GM12892 (cell line): ENCODE data around the gene IP6K2.

Experiments
- DNase-seq: peaks from one replicate; pipeline ENCODE4 v3.0.0; 2011; ENCODE audit not compliant: insufficient read length
- FAIRE-seq: peaks from 2 replicates; lab custom pipeline; 2011; peaks lifted over from hg19 to GRCh38; lab: Jason Lieb, UNC
- POLR2A ChIP-seq: IDR thresholded peaks from 2 replicates; pipeline ENCODE4 v1.6.1; 2011; ENCODE audit warnings: low read depth, low read length, control low read depth
- POLR2AphosphoS5 ChIP-seq: IDR thresholded peaks from 2 replicates; pipeline ENCODE4 v1.6.1; 2011; ENCODE audit warnings: low read depth, low read length, control low read depth
- TAF1 ChIP-seq: IDR thresholded peaks from 2 replicates; pipeline ENCODE4 v1.6.1; 2011; ENCODE audit warnings: low read depth, mild to moderate bottlenecking, control low read depth, low read length, borderline replicate concordance

IP6K2 gene

DNA sequence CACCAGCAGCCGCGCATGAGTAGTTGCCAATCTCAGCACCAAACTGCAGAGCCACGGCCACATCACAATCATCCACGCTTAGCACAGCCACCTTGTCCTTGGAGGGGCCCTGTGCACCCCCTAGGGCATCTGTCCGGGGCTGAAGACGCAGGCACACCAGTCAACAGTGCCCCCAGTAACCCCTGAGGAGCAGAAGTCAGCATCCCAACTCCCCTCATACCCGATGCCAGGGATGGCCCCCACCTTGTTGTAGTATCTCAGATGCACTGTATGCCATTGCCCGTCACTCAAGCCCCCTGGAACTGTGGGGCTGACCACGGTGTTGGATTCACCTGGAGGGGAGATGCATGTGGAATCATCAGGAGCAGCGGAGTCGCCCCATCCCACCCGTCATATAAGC is 62.0 kb downstream of the IP6K2 start:
- DNase-seq (no peak), FAIRE-seq (no peak)
- TF ChIP-seq POLR2AphosphoS5 (no peak), TAF1 (no peak), POLR2A (no peak)

DNA sequence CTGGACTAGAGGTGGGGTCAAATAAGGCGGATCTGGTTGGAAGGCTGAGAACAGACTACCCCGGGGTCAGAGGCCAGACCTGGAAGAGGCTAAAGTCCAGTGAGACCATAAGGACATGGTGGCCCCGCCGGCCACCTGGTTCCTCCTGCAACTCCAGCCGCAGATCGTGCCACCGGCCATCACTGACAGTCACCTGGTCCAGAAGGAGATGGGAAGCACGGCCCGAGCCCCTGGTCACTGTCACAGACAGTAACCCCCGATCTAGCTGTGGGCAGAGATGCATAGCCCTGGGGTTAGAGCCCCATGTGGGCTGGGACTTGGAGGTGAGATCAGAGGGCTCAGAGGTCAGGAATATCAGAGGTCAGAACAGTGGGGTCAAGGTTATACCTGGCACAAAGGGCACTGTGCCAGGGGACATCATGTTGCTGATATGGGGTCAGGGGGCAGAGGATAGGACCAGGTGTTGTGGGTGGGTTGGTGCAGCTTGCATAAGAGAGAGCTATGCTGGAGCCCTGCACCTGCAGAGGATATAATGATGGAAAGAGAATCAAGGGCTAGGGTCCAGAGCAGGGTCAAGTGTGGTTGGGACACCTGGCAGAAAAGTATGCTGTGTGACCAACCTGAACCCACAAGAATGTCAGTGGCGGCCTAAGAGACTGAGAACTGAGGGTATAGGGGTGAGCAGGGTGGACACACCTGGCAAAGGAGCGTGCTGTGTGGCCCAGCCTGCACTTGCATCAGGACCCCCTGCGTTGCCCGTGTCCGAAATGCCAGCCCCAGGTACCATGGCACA is 63.9 kb downstream of the IP6K2 start:
- FAIRE-seq, result no peak
- TF ChIP-seq POLR2AphosphoS5 (no peak), TAF1 (no peak), POLR2A (no peak)
- no peak for DNase-seq

DNA sequence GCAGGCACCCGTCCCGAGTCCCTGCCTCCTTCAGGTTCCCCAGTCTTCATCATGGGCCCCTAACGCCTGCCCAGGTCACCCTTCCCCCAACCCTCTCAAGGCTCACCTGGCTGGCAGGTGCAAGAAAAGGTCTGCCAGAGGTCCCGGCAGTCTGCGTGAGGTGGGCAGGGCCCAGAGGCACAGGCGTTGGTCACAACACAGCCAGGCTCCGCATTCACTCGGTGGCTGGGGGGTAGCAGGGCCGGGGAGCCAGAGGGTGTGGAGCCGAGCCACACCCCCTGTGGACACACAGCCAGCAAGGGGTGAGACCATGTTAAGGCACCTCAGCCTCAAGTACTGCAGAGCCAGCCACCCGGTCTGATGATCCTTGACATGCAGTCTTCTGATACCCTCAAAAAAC is 65.2 kb downstream of the IP6K2 start:
- FAIRE-seq, result no peak
- DNase-seq, result no peak
- TF ChIP-seq POLR2A, result no peak
- no peak for TF ChIP-seq POLR2AphosphoS5

DNA sequence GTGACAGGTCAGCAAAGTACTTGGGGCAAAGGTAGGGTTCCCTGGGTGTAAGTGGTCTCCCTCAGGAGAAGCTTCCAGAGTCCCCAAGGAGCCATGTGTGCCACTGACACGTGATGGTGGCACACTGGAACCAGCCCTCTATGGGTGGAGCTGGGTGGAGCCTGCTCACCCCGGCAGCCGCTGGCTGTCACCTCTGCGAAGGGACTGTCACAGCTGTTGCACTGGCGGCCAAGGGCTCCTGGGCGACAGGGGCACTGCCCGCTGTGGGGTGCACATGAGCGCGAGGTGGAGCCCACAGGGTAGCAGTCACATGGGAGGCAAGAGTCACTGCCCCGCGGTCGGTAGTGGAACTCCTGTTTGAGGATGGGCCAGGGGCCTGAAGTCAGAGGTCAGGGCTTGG is 66.3 kb downstream of the IP6K2 start:
- no peak for TF ChIP-seq POLR2A
- no peak for TF ChIP-seq TAF1
- TF ChIP-seq POLR2AphosphoS5, result no peak
- no peak for DNase-seq
- no peak for FAIRE-seq

DNA sequence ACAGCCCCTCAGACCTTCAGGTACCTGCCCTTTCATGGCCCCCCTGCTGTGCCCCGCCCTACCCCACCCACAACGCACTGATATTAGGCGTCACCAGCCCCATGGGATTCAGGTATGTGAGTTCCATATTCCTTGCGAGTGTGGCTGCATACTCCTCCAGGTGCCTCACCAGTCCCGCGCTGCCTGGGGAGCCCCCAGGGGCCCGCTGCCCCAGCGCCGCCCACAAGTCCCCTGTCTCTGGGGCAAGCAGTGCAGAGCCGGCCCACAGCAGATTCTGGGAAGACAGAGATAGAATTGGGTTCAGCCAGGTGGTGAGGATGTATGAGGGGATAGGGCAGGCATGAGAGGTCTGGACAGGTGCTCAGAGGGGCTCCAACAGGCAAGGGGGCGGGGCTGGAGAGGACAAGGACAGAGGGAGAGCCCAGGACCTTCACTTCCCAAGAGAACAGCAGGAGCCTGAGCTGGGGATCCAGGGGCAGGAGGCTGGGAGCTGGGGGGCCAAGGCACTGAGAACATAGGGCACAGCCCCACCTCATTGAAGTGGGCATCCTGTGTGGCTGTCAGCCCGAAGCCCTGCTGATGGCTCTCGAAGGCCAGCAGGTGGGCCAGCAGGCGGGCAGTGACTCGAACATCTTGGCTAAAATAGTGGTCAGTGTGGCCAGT is 68.7 kb downstream of the IP6K2 start:
- TF ChIP-seq TAF1 (no peak), POLR2A (no peak), POLR2AphosphoS5 (no peak)
- FAIRE-seq (no peak), DNase-seq (no peak)

DNA sequence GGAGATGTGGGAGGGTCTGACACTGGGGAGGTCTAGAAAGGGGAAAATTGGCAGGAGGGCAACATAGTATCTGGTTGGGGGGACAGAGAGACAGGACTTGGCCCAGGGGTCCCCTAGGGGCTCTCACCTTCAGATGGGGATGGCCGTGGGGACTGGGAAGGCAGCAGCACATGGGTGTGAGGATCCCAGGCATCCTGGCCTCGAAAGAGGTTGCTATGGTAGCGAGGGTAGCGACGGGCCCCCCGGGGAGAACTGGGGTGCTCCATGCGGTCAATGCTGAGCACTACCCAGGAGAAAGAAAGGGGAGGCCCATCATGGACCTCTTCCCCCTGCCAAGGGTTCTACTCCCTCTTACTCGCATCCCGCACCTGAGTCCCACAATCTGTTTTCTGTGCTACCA is 69.3 kb downstream of the IP6K2 start:
- TF ChIP-seq POLR2AphosphoS5 (no peak), TAF1 (no peak), POLR2A (no peak)
- DNase-seq, result no peak
- FAIRE-seq, result no peak

DNA sequence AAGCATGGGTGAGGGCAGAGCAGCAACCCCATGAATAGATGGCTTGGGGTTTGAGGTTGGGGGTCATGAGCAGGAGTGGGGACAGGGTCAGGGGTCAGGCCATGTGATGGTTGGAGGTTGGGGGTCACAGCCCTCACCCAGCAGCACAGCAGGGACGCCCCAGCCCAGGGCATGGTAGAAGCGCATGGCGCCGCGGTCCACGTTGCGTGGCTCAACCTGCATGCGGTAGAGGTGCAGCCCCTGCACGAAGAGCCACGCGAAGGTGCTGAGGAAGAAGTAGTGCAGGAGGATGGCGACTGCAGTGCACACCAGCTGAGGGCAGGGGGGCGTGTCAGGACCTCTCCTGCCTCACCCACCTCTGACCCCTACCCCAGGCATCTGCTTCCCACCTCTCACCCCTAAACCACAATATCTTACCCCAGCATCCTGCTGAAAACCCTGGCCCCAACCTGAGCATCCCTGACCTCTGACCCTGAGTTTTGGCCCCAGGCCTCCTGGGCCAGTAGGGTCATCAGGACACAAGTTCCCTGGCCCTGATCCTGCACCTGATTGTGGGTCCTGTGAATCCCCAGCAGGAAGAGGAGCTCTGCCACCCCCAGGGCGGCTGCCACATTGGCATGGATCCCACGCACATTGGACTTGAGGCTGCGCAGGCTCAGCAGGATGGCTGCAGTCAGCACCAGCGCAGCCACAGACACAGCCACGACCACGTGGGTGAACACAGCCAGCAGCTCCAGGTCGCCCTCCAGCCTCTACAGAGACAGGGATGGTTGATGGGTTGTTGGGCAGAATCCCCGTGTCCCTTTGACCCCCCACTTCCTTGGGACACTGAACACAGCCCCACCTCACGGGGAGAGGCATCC is 71.9 kb downstream of the IP6K2 start:
- no peak for TF ChIP-seq TAF1
- TF ChIP-seq POLR2AphosphoS5, result no peak
- FAIRE-seq (no peak), DNase-seq (no peak)

DNA sequence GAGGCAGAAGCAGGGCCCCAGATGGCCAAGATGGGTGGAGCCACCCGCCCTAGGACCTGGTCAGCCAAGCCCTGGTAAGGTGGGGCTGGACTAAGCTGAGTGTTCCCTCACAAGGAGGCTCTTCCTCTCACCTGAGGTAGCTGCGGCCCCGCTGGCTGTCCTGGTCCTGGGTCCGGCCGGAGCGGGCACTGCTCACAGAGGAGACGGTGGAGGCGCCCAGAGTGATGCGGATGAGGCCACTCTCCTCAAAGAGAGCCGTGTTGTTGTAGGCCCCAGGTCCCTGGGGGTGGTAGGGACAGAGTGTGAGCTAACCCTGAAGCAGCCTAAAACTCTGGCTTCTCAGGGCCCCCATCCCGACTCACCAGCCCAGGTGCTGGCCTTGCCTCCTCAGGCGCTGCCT is 74.4 kb downstream of the IP6K2 start:
- TF ChIP-seq POLR2AphosphoS5, result no peak
- TF ChIP-seq TAF1, result no peak
- TF ChIP-seq POLR2A, result no peak
- no peak for FAIRE-seq
- no peak for DNase-seq

DNA sequence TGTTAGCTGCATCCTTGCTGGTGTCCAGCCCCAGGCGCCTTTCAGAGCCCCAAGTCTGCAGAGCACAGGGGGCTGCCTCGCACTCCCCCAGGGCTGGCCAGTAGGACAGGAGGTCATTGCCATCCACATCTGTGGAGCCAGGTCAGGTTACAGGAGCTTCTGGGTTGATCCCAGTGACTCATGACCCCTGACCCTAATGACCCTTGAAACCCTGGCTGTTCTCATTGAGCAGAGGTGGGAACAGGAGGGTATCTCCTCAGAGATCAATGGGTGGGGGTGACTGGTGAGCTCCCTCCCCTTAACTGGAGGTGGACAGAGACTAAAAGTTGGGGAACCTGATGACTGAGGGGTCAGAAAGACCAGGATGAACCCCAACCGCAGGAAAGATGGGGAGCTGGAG is 75.6 kb downstream of the IP6K2 start:
- TF ChIP-seq POLR2A (no peak), TAF1 (no peak), POLR2AphosphoS5 (no peak)
- DNase-seq (no peak), FAIRE-seq (no peak)

DNA sequence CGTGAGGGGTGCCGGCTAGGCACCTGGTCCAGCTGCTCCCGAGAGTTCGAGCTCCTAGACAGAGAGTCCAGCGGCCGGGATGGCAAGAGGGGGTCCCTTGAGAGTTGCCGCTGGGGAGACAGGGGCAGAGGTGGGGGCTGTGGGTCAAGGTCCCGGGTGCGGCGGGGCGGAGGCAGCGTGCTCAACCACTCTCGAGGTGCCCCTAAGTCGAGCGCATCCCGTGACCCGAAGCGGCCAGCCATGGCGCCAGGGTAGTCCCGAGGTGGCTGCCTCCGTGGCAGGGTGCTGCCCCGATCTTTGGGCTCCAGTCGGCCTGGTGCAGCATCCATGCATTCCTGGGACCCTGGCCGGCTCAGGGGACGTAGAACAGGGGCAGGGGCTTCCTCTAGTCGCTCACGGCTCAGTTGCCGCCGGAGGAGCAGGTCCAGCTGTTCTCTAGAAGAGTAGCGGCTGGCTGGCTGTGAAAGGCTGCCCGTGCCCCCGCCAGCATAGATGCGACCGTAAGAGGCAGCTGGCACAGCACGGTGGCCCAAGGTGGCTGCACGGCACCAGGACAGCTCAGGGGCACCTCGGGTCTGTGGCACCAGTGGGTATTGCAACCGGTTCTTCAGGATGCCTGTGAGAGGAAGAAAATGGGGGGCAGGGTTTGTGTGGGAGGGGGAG is 76.9 kb downstream of the IP6K2 start:
- DNase-seq, result no peak
- TF ChIP-seq POLR2AphosphoS5 (no peak), POLR2A (no peak), TAF1 (no peak)
- no peak for FAIRE-seq
